ENCODE results near the gene CRK. TPM values are rescaled to one million over a fixed set of nuclear protein-coding genes. Genes with fewer than 3 reads are reported as not detected.
"Not testable (repeated sequence)": the region's sequence is repeated elsewhere in the genome, so short reads cannot be mapped to it uniquely, and the experiment has no call there.

The CRK gene
- total and polyA plus RNA-seq, 5 donors from 2014 or later: 15.3 to 33.0 (median 24.9) TPM

- Mint-ChIP-seq H3K27me3 (no peaks in the 10 kb centered on the region), H3K9me3 (peaks cover 0 to 1% (median 0%) of the 10 kb centered on the region in 7 donors), H3K4me3 (peak overlapping the region in 3 of 4 donors; percentile 41 to 72 (median 57)), H3K27ac (peak overlapping the region in 2 of 3 donors; percentile 59 to 76), H3K36me3 (peaks cover 5% of the 10 kb centered on the region), H3K4me1 (peaks cover 15 to 82% (median 47%) of the 10 kb centered on the region in 4 donors)
- Histone ChIP-seq H3K36me3 (ENCODE audit: control insufficient read depth, insufficient read depth, low read length) (peaks cover 3% of the 10 kb centered on the region), H3K4me1 (ENCODE audit: control insufficient read depth, insufficient read depth, low read length, poor library complexity, severe bottlenecking) (peaks cover 52% of the 10 kb centered on the region), H3K4me3 (ENCODE audit: low read depth, low read length) (no peak overlapping the region), H3K27me3 (ENCODE audit: control insufficient read depth, insufficient read depth, low read length) (no peaks in the 10 kb centered on the region), H3K9me3 (ENCODE audit: control insufficient read depth in 2 of 2, low read length in 2 of 2) (no peaks in the 10 kb centered on the region), H3K27ac (ENCODE audit: insufficient read depth, low read length, poor library complexity, severe bottlenecking) (no peak overlapping the region)
- no peak for DNase-seq
- ATAC-seq (ENCODE audit: low read depth in 2 of 2): no peak
Observed at GRCh38 chr17:1384905-1385435, 71.1 kb downstream of the CRK start.

GRCh38 chr17:1379930-1380313 lies 76.1 kb downstream of the CRK start:
- Histone ChIP-seq H3K27ac (ENCODE audit: insufficient read depth, low read length, poor library complexity, severe bottlenecking) (peak overlapping the region; percentile 55), H3K9me3 (ENCODE audit: control insufficient read depth in 2 of 2, low read length in 2 of 2) (no peaks in the 10 kb centered on the region), H3K4me3 (ENCODE audit: low read depth, low read length) (peak overlapping the region; percentile 42), H3K36me3 (ENCODE audit: control insufficient read depth, insufficient read depth, low read length) (peaks cover 7% of the 10 kb centered on the region), H3K4me1 (ENCODE audit: control insufficient read depth, insufficient read depth, low read length, poor library complexity, severe bottlenecking) (peaks cover 61% of the 10 kb centered on the region), H3K27me3 (ENCODE audit: control insufficient read depth, insufficient read depth, low read length) (no peaks in the 10 kb centered on the region)
- H3K27me3 Mint-ChIP-seq: no peaks in the 10 kb centered on the region
- H3K4me1 Mint-ChIP-seq: peaks cover 26 to 87% (median 63%) of the 10 kb centered on the region in 4 donors
- peak overlapping the region in 3 of 4 donors; percentile 34 to 75 (median 69) for H3K4me3 Mint-ChIP-seq
- no peaks in the 10 kb centered on the region for H3K9me3 Mint-ChIP-seq
- ATAC-seq (ENCODE audit: low read depth in 2 of 2) (peak; percentile 60 to 69), DNase-seq (peak in 2 of 3 donors; percentile 23 to 43)
- peak overlapping the region; percentile 75 to 95 (median 90) for H3K27ac Mint-ChIP-seq
- H3K36me3 Mint-ChIP-seq: peaks cover 5% of the 10 kb centered on the region

GRCh38 chr17:1379208-1379929 lies 76.7 kb downstream of the CRK start:
- ATAC-seq (ENCODE audit: low read depth in 2 of 2) (no peak), DNase-seq (no peak)
- Histone ChIP-seq H3K36me3 (ENCODE audit: control insufficient read depth, insufficient read depth, low read length) (peaks cover 7% of the 10 kb centered on the region), H3K27ac (ENCODE audit: insufficient read depth, low read length, poor library complexity, severe bottlenecking) (peak overlapping the region; percentile 55), H3K9me3 (ENCODE audit: control insufficient read depth in 2 of 2, low read length in 2 of 2) (no peaks in the 10 kb centered on the region), H3K27me3 (ENCODE audit: control insufficient read depth, insufficient read depth, low read length) (no peaks in the 10 kb centered on the region), H3K4me3 (ENCODE audit: low read depth, low read length) (peak overlapping the region; percentile 42), H3K4me1 (ENCODE audit: control insufficient read depth, insufficient read depth, low read length, poor library complexity, severe bottlenecking) (peaks cover 64% of the 10 kb centered on the region)
- Mint-ChIP-seq H3K4me1 (peaks cover 30 to 90% (median 66%) of the 10 kb centered on the region in 4 donors), H3K36me3 (peaks cover 5% of the 10 kb centered on the region), H3K4me3 (peak overlapping the region in 3 of 4 donors; percentile 34 to 67 (median 49)), H3K9me3 (no peaks in the 10 kb centered on the region), H3K27me3 (no peaks in the 10 kb centered on the region), H3K27ac (peak overlapping the region; percentile 75 to 95 (median 90))

- peak overlapping the region in 1 of 3 donors; percentile 90 for H3K27ac Mint-ChIP-seq
- H3K27ac ChIP-seq (ENCODE audit: insufficient read depth, low read length, poor library complexity, severe bottlenecking): not testable (repeated sequence)
Observed at GRCh38 chr17:1378476-1378860, 77.6 kb downstream of the CRK start.

GRCh38 chr17:1377334-1377733 lies 78.7 kb downstream of the CRK start:
- ATAC-seq (ENCODE audit: low read depth in 2 of 2): no peak

More at GRCh38 chr17:1378476-1378860, 77.6 kb downstream of the CRK start:
- H3K4me1 ChIP-seq (ENCODE audit: control insufficient read depth, insufficient read depth, low read length, poor library complexity, severe bottlenecking): peaks cover 73% of the 10 kb centered on the region
- ATAC-seq (ENCODE audit: low read depth in 2 of 2); DNase-seq; H3K36me3 Mint-ChIP-seq; H3K9me3 ChIP-seq (ENCODE audit: control insufficient read depth in 2 of 2, low read length in 2 of 2); H3K27me3 ChIP-seq (ENCODE audit: control insufficient read depth, insufficient read depth, low read length); H3K9me3 Mint-ChIP-seq; H3K4me3 ChIP-seq (ENCODE audit: low read depth, low read length); H3K36me3 ChIP-seq (ENCODE audit: control insufficient read depth, insufficient read depth, low read length); H3K27me3 Mint-ChIP-seq: not testable (repeated sequence)
- H3K4me3 Mint-ChIP-seq: peak overlapping the region in 3 of 4 donors; percentile 29 to 67 (median 29)
- peaks cover 33 to 95% (median 69%) of the 10 kb centered on the region in 4 donors for H3K4me1 Mint-ChIP-seq

GRCh38 chr17:1376061-1376460 lies 80.0 kb downstream of the CRK start:
- Mint-ChIP-seq H3K27me3 (no peaks in the 10 kb centered on the region), H3K27ac (peak overlapping the region; percentile 4 to 81 (median 78)), H3K4me1 (peaks cover 37 to 96% (median 68%) of the 10 kb centered on the region in 4 donors), H3K9me3 (no peaks in the 10 kb centered on the region), H3K4me3 (peak overlapping the region; percentile 51 to 85 (median 73)), H3K36me3 (peaks cover 4% of the 10 kb centered on the region)
- H3K9me3 ChIP-seq (ENCODE audit: control insufficient read depth in 2 of 2, low read length in 2 of 2): no peaks in the 10 kb centered on the region
- H3K27me3 ChIP-seq (ENCODE audit: control insufficient read depth, insufficient read depth, low read length): no peaks in the 10 kb centered on the region
- ATAC-seq (ENCODE audit: low read depth in 2 of 2): no peak
- DNase-seq: peak in 1 of 3 donors; percentile 22
- H3K36me3 ChIP-seq (ENCODE audit: control insufficient read depth, insufficient read depth, low read length): peaks cover 15% of the 10 kb centered on the region
- peaks cover 70% of the 10 kb centered on the region for H3K4me1 ChIP-seq (ENCODE audit: control insufficient read depth, insufficient read depth, low read length, poor library complexity, severe bottlenecking)
- H3K4me3 ChIP-seq (ENCODE audit: low read depth, low read length): peak overlapping the region; percentile 59
- peak overlapping the region; percentile 56 for H3K27ac ChIP-seq (ENCODE audit: insufficient read depth, low read length, poor library complexity, severe bottlenecking)

More at GRCh38 chr17:1377334-1377733, 78.7 kb downstream of the CRK start:
- Mint-ChIP-seq H3K4me3 (peak overlapping the region in 3 of 4 donors; percentile 39 to 59 (median 51)), H3K36me3 (peaks cover 8% of the 10 kb centered on the region), H3K9me3 (no peaks in the 10 kb centered on the region), H3K4me1 (peaks cover 35 to 98% (median 67%) of the 10 kb centered on the region in 4 donors), H3K27ac (peak overlapping the region; percentile 52 to 90 (median 69)), H3K27me3 (no peaks in the 10 kb centered on the region)
- H3K36me3 ChIP-seq (ENCODE audit: control insufficient read depth, insufficient read depth, low read length): peaks cover 12% of the 10 kb centered on the region
- H3K27ac ChIP-seq (ENCODE audit: insufficient read depth, low read length, poor library complexity, severe bottlenecking): no peak overlapping the region
- H3K4me1 ChIP-seq (ENCODE audit: control insufficient read depth, insufficient read depth, low read length, poor library complexity, severe bottlenecking): peaks cover 73% of the 10 kb centered on the region
- no peaks in the 10 kb centered on the region for H3K9me3 ChIP-seq (ENCODE audit: control insufficient read depth in 2 of 2, low read length in 2 of 2)
- H3K27me3 ChIP-seq (ENCODE audit: control insufficient read depth, insufficient read depth, low read length): no peaks in the 10 kb centered on the region
- no peak for DNase-seq
- peak overlapping the region; percentile 45 for H3K4me3 ChIP-seq (ENCODE audit: low read depth, low read length)

- Histone ChIP-seq H3K4me1 (ENCODE audit: control insufficient read depth, insufficient read depth, low read length, poor library complexity, severe bottlenecking) (peaks cover 66% of the 10 kb centered on the region), H3K4me3 (ENCODE audit: low read depth, low read length) (peak overlapping the region; percentile 59), H3K9me3 (ENCODE audit: control insufficient read depth in 2 of 2, low read length in 2 of 2) (no peaks in the 10 kb centered on the region), H3K27ac (ENCODE audit: insufficient read depth, low read length, poor library complexity, severe bottlenecking) (peak overlapping the region; percentile 56), H3K27me3 (ENCODE audit: control insufficient read depth, insufficient read depth, low read length) (no peaks in the 10 kb centered on the region), H3K36me3 (ENCODE audit: control insufficient read depth, insufficient read depth, low read length) (peaks cover 15% of the 10 kb centered on the region)
- peaks cover 33 to 95% (median 67%) of the 10 kb centered on the region in 4 donors for H3K4me1 Mint-ChIP-seq
- ATAC-seq (ENCODE audit: low read depth in 2 of 2) (no peak), DNase-seq (no peak)
- H3K4me3 Mint-ChIP-seq: peak overlapping the region; percentile 51 to 85 (median 73)
- H3K9me3 Mint-ChIP-seq: no peaks in the 10 kb centered on the region
- peaks cover 4% of the 10 kb centered on the region for H3K36me3 Mint-ChIP-seq
- H3K27me3 Mint-ChIP-seq: no peaks in the 10 kb centered on the region
- H3K27ac Mint-ChIP-seq: peak overlapping the region in 2 of 3 donors; percentile 78 to 81
Observed at GRCh38 chr17:1375615-1376014, 80.4 kb downstream of the CRK start.

Data from CD4-positive, CD25-positive, alpha-beta regulatory T cell (primary cell).